ENCODE results near the gene MRPL16.

DNA sequence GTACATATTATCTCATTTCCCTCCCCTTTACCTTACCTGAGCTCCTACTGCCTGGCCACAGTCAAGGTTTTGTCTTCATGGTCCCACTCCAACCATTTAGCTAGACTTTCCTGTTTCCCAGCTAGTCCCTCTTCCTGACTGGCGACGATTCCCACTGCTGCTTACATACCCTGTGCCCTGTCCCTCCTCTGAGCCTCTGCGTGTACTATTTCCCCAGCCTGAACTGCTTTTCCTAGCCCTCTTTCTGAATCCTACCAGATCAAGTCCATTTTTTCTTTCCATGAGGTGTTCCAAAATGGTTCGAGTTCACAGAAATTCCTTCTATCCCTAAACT, 23.4 kb downstream of the MRPL16 start:
- TF ChIP-seq, protein P1, sequence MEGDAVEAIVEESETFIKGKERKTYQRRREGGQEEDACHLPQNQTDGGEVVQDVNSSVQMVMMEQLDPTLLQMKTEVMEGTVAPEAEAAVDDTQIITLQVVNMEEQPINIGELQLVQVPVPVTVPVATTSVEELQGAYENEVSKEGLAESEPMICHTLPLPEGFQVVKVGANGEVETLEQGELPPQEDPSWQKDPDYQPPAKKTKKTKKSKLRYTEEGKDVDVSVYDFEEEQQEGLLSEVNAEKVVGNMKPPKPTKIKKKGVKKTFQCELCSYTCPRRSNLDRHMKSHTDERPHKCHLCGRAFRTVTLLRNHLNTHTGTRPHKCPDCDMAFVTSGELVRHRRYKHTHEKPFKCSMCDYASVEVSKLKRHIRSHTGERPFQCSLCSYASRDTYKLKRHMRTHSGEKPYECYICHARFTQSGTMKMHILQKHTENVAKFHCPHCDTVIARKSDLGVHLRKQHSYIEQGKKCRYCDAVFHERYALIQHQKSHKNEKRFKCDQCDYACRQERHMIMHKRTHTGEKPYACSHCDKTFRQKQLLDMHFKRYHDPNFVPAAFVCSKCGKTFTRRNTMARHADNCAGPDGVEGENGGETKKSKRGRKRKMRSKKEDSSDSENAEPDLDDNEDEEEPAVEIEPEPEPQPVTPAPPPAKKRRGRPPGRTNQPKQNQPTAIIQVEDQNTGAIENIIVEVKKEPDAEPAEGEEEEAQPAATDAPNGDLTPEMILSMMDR (IDR thresholded peaks at IDR 0.05), result no peak
- TF ChIP-seq, protein P2, sequence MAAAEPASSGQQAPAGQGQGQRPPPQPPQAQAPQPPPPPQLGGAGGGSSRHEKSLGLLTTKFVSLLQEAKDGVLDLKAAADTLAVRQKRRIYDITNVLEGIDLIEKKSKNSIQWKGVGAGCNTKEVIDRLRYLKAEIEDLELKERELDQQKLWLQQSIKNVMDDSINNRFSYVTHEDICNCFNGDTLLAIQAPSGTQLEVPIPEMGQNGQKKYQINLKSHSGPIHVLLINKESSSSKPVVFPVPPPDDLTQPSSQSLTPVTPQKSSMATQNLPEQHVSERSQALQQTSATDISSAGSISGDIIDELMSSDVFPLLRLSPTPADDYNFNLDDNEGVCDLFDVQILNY (CRISPR knock-in tag; IDR thresholded peaks at IDR 0.05), result no peak
- no peak for TF ChIP-seq ZNF138 (CRISPR knock-in tag; conservative IDR thresholded peaks at IDR 0.05)
- TF ChIP-seq TEAD4 (CRISPR knock-in tag; IDR thresholded peaks at IDR 0.05), result no peak
